A549 (cell line): ENCODE data around the gene EXOG.

Experiments
- FOSL2 ChIP-seq, 2 experiments: fragments of 450-650 bp in 1 of 2; fragments of >200 bp in 1 of 2; sonication (Bioruptor Twin) in 1 of 2; formaldehyde crosslinking; IDR thresholded peaks; 2 replicates each; pipeline versions ENCODE4 v1.5.0 to v1.6.1; 2016 to 2020; ENCODE audit warnings: mild to moderate bottlenecking in 1 of 2, moderate library complexity in 1 of 2
- RAD21 ChIP-seq, 2 experiments: fragments of >200 bp in 1 of 2; sonication (Bioruptor Twin) in 1 of 2; formaldehyde crosslinking in 1 of 2; IDR thresholded peaks in 1 of 2; conservative IDR thresholded peaks in 1 of 2; 2 replicates in 1 of 2; 3 replicates in 1 of 2; pipeline ENCODE4 v1.6.1; 2012 to 2018; ENCODE audit warnings: inconsistent platforms in 1 of 2

DNA sequence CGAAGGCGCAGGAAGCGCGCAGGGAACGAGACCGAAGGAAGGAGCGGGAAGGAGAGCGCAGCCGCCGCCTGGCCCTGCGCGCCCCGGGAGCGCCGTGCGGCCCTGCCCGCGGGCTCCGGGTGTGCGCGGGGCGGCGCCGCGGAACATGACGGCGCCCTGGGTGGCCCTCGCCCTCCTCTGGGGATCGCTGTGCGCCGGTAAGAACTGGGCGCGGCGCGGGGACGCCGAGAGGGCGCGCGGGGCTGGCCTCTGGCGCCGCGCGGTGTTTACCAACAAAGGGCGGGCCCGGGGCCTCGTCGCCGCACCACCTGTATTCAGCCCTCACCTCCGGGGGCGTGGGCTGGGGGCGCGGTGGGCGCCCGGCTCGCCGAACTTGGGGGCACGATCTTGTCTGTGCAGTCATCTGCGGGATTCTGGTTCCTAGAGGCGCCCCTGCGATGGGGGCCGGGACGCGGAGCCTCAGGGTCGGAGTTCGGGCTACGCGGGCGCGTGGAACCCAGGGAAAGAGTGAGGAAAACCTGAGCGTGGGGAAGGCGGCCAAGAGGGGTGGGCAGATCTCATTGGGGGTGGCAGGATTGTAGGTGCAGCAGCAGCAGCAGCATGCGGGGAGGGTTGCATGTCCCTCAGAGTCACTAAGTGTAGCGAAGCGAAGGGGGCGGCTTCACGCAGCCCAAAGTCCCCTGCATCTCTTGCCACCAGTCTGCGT lies 41.8 kb upstream of the EXOG start:
- TF ChIP-seq FOSL2 (IDR thresholded peaks at IDR 0.05) (no peak), FOSL2 (CRISPR knock-in tag; IDR thresholded peaks at IDR 0.05) (no peak), RAD21 (conservative IDR thresholded peaks at IDR 0.05 in 1 of 2, IDR thresholded peaks at IDR 0.05 in 1 of 2) (no peak)
